GM18519 (cell line): Measurements from ENCODE around the gene CPEB3.

Source experiments
- ATAC-seq: cut with Tn5 transposase; IDR thresholded peaks from one replicate; pipeline ENCODE4 v1.9.1; 2021; ENCODE audit warnings: mild to moderate bottlenecking, moderate library complexity; ENCODE audit not compliant: unreplicated experiment, low FRiP score

The CPEB3 gene

GRCh38 chr10:92268748-92269147 is 22.1 kb downstream of the CPEB3 start:
- no peak for ATAC-seq

- no peak for ATAC-seq
Observed at GRCh38 chr10:92267343-92267742, 23.5 kb downstream of the CPEB3 start.

DNA sequence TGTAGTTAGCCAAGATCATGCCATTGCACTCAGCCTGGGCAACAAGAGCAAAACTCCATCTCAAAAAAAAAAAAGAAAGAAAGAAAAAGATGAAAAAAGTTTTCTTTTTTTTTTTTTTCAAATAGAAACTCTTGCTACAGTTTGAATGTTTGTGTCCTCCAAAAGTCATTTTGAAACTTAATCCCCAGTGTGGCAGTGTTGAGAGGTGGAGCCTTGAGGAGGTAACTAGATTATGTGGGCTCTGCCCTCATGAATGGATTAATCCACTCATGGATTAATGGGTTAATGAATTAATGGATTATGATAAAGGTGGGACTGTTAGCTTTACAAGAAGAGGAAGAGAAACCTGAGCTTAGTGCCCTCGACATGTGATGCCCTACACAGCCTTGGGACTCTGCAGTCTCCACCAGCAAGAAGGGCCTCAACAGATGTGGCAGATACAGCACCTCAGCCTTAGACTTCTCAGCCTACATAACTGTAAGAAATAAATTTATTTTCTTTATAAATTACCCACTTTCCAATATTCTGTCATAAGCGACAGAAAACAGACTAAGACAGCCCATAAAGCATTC is 25.1 kb downstream of the CPEB3 start:
- no peak for ATAC-seq

- no peak for ATAC-seq
Observed at GRCh38 chr10:92264249-92264648, 26.6 kb downstream of the CPEB3 start.

- no peak for ATAC-seq
Observed at GRCh38 chr10:92263396-92263795, 27.5 kb downstream of the CPEB3 start.

DNA sequence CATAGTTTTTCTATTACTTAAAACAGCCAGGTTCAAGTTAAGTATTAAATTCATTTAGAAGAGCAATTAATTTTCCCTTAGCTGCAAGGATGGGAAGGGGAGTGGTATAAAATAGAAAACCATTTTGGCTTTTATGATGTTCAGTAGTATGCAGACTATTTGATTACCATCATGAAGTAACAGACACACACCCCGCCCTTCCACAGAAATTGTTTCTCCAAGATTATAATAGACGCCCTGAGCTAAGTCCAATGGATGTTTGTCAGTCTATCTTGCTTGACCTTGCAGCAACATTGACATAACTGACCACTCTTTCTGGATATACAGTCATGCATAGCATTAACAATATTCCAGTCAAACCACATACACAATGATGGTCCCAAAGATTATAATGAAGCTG is 42.3 kb downstream of the CPEB3 start:
- ATAC-seq: no peak

DNA sequence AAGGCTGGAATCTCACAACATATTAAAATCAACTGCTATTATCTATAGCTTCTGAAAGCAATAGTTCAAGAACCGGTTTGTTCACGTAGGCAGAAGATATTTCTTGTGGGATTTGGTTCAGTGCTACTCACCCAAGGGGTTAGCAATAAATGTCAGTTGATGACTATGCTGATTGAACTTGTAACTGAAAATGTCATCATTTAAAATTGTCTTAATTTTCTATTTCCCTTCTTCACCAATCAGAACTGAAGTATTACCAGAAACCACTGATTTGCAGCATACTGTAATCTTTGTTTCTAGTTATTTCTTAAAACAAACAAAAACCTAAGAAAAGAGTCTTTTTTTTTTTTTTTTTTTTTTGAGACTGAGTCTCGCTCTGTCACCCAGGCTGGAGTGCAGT is 46.1 kb downstream of the CPEB3 start:
- peak; percentile 81 for ATAC-seq

- no peak for ATAC-seq
Observed at GRCh38 chr10:92242910-92243671, 47.8 kb downstream of the CPEB3 start.

DNA sequence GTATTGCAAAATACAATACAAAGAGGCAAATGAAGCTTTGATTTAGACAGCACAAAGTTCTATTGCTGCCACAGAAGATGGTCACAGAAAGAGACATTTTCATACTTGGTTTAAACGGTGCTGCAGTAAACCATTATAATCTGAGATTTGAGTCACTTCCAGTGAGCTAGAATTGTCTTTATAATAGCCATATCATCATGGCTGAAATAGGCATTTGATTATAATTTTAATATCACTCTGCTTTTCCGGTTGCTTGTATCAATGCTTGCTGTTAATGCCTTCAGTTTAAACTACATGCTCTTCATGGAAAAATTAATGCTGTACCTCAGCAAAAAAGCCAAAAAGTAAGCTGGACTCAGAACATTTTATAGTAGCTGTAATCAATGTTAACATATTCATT is 48.5 kb downstream of the CPEB3 start:
- no peak for ATAC-seq

GRCh38 chr10:92241501-92241900 is 49.4 kb downstream of the CPEB3 start:
- ATAC-seq: no peak

DNA sequence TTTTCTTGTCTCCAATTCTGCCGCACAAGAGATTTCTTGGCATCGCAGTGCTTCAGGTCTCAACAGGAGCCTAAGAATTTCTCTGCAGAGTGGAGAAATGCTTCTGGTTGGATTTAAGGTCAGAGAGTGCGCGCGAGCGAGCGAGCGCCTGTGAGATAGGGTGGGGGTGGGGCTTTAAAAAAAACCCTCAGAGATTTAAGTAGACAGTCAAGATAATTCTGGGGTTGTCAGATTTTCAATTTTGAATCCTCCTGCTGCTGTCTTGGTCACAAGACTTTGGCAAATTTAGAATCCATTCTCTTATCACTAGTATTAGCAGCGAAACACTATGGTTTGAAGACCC is 49.7 kb downstream of the CPEB3 start:
- ATAC-seq: no peak

GRCh38 chr10:92240289-92241157 is 50.4 kb downstream of the CPEB3 start:
- no peak for ATAC-seq

DNA sequence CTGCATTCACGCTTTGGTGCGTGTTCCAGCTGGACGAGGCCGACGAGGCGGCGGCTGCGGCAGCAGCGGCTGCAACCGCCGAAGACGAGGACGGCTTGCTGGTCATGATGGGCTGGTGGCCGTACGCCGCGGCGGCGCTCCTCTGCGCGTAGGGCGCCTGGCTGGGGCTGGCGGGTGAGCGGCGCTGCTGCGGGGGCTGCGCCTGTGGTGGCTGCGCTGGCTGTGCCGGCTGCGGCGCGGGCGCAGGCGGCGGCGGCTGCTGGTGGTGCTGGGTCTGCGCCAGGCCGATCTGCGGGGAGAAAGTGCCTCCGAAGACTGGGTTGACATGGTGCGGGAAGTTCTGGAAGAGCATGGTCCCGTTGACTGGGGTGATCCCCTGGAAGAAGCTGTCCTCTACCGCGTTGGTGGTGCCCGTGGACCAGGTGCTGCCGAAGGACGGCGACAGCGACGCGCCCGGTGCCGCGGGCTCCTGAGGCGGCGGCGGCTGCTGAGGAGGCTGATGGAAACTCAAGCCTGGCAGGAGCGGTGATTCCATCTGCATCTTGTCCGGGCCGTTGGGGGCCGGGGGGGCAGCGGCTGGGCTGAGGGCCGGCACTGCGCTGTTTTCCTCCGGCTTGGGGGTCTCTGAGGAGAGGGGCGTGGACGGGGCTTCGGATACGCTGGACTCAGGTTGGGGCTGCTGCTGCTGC is 51.1 kb downstream of the CPEB3 start:
- no peak for ATAC-seq

GRCh38 chr10:92239151-92239599 is 51.7 kb downstream of the CPEB3 start:
- no peak for ATAC-seq

GRCh38 chr10:92238586-92239098 is 52.2 kb downstream of the CPEB3 start:
- no peak for ATAC-seq

DNA sequence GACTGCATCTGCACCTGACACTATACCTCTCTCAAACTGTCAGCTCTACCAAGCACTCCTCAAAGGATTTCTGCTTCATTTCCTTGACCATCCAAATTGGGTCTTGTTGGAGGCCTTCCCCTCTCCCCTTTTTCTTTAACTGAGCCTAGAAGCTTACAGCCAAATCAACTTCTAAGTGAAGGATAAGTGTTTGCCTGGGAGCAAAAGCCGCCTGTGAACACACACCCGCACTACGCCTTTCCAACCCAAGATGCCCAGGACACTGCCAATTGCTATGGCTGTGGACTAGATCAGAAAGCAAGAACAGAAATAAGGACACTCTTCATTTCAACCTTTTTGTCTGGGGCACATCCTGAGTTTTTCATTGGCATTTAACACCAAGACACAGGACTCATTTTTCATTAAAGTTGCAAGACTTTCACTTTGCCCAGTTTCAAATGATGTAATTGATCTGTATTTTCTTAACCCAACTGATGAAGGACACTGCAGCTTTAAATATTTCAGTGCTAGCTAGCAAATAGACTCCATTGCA is 52.8 kb downstream of the CPEB3 start:
- no peak for ATAC-seq

- ATAC-seq: no peak
Observed at GRCh38 chr10:92231196-92231595, 59.7 kb downstream of the CPEB3 start.

GRCh38 chr10:92222603-92223262 is 68.1 kb downstream of the CPEB3 start:
- no peak for ATAC-seq

DNA sequence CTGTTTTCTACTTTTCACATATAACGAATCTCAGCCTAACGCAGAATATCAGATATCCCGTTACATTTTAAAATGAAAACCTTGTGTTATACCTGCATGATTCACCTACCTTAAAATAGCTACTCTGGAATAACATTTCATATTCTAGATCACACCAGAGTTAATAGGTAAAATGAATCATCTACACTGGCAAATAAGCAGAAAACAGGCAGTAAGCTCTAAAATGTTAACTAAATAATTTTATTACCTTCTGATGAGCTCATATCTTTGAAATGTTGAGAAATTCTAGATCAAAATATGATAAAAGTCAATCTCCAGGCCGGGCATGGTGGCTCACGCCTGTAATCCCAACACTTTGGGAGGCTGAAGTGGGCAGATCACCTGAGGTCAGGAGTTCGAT is 71.3 kb downstream of the CPEB3 start:
- ATAC-seq: no peak

DNA sequence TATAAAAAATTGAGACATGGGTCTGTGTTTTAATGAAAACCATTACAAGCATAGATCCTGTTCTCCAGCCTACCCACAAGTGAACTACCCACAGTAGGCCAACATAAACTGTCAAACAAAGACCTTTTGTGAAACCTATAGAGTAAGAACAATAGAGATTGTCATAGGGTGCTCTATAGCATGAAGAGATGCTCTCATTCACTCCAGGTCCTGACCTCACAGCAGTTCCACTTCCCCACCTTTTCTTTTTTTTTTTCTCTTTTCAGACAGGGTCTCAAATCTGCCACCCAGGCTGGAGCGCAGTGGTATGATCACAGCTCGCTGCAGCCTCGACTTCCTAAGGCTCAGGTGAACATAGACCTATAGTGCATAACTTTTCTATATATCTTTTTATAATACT is 72.3 kb downstream of the CPEB3 start:
- ATAC-seq: no peak
